NCI-H187 (cell line): ENCODE results near the gene RAB11FIP4.
"Not testable (repeated sequence)": the region's sequence is repeated elsewhere in the genome, so short reads cannot be mapped to it uniquely, and the experiment has no call there.

Source experiments
- DNase-seq, 2 experiments: peaks; one replicate each; lab custom pipeline; 2025; lab: John Stamatoyannopoulos, UW

The RAB11FIP4 gene

DNA sequence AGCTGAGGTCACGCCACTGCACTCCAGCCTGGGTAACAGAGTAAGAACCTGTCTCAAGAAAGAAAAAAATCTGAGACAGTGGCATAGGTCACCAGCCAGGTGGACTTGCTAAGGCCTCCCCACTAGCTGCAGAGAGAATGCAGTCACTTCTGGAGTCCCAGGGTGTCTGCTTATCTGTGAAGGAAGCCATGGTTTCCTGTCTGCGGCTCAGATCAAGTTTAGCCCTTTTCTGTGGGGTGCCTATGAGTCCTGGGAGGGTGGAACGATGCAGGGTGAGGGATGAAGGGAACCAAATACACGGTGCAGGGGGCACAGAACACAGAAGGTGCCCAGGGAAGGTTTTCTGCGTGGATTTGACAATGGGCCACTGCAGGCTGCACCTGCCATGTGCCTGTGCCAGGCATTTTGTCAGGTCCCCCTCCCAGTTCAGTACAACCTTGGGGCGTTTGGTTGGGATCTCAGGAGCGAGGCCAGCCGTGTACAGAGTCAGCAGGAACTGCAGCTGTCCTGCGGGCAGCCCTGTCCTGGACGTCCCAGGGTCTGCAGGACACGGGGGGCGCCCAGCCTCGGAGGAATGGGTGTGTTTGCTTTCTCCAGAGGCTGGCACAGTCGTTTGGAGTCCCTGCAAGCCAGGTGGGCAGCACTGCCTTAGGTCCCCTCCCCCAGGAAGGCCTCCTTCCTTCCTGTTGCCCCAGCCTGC is 41.8 kb downstream of the RAB11FIP4 start:
- no peak for DNase-seq

DNA sequence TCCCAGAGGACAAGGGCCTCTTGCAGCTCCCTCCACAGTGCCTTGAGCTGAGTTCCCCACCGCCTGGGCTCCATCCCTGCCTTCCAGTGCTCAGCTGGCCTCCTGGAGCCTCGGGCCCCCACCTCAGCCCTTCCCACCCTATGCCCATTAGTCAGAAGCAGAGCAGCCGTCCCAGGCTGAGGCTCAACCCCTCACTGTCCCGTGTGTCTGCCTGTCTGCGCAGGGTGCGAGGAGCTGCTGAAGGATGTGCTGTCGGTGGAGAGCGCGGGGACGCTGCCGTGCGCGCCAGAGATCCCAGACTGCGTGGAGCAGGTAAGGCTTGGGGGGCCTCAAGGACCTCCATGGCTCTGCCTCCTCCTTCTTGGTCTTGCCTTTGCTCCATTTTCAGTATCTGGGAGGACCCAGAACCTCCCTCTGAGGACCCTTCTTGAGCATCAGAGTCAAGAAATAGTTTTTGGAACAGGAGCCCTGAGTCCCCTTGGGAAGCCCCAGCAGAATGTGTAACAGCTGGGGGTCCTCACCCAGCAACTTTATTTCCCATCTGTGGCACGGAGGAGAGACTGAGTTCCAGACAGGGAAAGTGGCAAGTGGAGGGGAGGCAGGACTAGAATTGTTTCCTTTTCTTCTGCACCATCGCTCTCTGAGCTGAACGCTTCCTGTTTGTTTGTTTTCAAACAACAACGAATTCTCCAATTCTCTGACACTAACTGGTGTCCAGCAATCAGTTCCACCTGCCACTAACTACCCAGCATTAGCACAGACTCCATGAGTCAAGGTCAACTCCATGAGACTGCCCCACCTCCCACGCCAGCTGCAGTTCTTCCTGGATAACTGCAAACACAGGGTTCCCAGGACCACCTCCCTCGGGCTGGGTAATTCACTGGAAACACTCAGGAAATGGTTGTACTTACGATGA is 42.6 kb downstream of the RAB11FIP4 start:
- DNase-seq, result no peak

DNA sequence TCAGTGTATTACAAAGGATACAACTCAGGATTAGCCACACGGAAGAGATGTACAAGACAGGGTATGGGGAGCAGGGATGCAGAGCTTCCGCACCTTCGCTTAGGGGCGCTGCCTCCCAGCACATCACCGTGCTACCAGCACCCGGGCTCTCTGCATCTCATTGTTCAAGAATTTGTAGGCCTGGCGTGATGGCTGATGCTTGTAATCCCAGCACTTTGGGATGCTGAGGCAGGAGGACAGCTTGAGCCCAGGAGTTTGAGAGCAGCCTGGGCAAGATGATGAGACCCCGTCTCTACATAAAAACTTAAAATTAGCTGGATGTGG is 43.2 kb downstream of the RAB11FIP4 start:
- no peak for DNase-seq

DNA sequence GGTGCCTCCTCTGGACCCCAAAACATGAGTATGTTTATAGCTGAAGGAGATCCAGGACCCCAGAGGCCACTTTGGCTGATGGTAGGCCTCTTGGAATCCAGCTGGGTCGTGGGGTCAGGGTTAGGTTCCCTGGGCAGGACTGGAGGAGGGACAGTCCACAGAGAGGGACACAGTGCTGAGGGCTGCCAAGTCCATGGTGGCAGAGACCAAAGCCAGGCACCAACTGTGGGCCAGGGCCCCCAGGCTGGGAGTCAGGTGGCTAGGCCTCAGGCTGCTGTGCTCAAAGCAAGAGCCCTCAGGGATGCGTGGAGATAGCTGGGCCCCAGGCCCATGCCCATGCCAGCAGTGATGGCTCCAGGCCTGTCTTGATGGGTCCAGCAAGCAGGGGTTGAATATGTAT is 44.1 kb downstream of the RAB11FIP4 start:
- DNase-seq, result no peak

DNA sequence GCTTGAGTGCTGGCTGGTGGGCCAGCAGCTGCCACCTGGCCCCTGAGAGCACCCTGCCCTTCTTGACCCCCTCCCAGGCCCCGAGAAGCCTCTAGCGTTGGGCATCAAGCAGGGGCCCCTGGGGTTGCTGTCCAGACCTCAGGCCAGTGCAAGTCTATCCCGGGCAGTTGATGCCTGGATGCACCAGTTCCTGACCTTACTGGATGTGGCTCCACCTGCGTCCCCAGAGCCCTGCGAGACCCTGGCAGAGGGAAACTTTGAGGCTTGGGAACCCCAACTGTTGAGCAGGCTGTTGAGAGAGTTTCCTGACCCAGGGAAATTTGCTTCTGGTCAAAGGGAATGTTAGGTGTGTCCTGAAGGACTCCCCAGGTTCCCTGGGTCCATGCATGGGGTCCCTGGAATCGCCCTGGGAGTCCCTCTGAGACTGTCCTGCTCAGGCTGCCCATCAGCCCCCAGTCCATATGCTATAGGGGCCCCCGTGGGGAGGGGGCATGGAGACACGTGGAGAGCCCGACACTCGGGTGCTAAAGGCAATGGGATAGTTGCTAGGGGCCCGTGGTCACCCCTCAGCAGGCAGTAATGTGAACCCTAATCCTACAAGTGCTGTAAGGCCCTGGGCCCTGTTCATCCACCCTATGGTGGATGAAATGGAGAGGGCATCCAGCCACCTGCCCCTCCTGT is 46.4 kb downstream of the RAB11FIP4 start:
- DNase-seq, result no peak

DNA sequence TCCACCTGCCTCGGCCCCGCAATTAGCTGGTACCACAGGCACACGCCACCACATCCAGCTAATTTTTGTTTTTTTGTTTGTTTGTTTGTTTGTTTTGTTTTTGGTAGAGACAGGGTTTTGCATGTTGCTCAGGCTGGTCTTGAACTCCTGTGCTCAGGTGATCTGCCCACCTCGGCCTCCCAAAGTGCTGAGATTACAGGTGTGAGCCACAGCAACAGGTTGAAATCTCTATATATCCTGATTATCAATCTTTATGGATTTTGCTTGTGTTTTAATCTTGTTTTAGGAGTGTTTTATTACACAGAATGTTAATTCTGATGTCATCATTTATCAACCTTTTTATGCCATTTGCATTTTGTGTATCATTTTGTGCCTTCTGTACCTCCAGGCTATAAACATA is 48.2 kb downstream of the RAB11FIP4 start:
- no peak for DNase-seq

DNA sequence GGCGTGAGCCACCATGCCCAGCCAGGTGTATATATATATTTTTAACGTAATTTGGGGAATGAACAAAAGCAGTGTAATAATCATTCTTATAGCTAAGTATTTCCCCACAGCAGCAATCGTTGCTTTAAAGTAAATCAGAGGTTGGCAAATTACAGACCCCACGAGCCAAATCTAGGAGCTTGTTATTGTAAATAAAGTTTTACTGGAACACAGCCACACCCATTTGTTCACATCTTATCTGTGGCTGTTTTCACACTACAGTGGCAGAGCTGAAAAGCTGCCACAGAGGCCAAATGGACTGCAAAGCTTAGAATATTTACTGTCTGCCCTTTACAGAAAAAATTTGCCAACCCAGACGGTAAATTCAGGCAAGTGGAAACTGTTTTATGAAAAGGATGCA is 50.8 kb downstream of the RAB11FIP4 start:
- no peak for DNase-seq

DNA sequence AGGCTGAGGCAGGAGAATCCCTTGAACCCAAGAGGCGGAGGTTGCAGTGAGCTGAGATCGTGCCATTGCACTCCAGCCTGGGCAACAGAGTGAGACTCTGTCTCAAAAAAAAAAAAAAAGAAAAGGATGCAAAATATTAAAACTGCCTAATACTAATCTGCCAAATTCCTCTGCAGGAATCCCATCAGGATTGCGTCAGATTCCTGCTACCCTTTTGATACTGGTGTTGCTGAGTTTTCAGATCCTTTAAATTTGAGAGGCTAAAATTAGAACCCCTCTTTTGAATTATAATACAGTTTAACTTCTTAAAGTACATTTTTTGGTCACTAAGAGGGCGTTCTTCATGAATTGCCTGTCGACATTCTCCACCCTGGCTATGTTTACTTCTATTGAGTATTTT is 51.4 kb downstream of the RAB11FIP4 start:
- DNase-seq, result not testable (repeated sequence)

DNA sequence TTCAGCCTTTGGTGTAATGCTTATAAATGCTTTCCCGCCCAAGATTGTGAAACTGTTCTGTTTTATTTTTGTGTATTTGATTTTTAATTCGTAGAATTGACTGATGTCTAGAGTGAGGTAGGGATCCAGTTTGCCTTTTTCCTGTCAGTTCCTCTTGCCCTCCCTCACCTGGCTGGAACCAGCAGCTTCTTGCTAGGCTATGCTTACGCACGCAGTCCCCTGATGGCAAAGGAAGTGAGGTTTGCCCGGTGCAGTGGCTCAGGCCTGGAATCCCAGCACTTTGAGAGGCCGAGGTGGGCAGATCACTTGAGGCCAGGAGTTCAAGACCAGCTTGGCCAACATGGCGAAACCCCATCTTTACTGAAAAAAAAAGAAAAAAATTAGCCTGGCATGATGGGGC is 51.9 kb downstream of the RAB11FIP4 start:
- DNase-seq, result no peak

DNA sequence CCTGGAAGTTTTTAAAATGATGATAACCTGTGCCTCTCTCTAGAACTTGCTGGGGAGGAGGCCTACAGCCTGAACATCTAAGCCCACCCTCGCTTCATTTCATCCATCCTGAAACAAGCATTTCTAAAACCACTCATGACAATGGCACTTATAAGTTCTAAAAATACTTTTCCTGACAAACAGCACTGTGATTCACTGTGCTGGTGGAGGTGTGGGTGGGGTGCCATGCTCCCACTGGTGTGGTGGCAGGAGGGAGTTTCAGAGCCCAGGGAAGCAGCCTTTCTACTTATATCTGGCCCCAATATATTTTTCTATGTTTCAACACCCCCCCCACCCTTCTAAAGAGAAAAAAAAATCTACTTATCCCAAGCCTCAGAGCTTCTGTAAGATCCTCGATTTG is 52.6 kb downstream of the RAB11FIP4 start:
- no peak for DNase-seq

DNA sequence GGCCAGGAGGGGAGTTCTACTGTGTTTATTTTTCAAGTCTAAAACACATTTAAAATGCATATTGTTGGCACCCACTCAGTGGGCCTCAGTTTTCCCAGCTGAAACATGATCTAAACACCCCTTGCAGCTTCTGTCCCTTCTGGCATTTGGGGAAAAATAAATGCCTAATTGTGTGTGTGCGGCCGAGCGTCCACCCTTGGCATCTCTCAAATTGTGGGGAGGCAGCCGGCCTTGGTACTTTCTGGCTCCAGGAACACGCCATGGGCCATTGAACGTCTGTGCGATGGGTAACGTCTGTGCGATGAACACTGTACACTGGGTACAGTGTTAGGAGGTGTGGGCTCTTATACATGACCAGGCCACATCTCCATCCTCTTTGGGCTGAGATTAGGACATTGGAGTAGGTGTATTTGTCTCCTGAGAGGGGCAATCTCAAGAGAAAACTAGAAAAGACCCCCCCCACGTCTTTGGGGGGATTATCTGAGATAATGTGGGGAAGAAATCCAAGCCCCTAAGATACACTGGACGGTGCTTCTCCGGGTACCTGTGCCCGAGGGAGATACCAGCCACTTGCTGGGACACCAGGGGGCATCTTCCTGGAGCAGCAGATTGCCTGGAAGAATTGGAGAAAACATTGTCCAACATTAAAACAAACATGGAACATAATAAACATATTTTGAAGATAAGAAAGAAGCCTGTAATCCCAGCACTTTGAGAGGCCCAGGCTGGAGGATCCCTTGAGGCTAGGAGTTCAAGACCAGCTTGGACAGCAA is 54.9 kb downstream of the RAB11FIP4 start:
- DNase-seq, result no peak

DNA sequence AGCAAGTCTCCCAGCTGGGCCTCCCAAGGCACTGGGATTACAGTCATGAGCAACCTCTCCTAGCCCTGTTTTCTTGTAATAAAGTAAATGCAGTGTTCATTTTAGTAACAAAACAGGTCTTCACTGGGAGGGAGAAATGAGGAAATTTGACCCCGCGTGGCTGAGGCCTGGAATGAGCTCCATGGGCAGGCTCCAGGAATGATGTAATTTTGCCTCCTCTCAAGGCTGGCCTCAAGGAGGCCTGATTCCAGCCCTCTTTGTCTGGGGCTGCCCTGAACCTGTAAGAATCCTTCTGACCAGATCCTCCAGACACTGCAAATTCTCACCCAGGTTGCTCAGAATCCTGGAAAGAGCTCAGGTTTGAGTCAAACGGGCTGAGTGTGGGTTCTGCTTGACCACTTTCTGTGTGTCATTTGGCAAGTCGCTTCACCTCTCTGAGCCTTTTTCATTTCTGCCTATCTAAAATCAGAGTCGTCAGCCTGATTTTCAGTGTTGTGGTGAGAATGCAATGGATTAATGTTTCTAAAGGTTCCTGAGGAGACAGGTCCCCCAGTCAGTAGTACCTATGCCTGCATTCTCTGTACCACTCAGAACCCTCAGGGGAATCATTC is 57.1 kb downstream of the RAB11FIP4 start:
- DNase-seq, result no peak

DNA sequence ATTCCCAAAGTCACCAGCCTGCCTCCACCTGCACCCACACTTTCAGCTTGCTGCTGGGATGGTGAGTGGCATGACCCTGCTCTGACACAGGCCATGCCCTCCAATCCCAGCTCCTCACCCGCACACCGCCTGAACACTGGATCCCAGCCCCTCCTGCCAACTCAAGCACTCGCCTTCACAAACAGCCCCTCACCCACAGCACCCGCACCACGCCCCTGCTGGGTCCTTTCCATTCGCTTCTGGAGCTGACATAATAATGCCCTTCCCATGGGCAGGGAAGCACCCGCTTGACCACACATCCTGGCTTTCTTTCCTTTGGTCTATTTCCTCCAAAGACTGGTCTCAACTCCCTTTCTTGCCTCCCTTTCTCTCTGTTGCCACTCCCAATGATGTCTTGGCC is 57.6 kb downstream of the RAB11FIP4 start:
- no peak for DNase-seq

DNA sequence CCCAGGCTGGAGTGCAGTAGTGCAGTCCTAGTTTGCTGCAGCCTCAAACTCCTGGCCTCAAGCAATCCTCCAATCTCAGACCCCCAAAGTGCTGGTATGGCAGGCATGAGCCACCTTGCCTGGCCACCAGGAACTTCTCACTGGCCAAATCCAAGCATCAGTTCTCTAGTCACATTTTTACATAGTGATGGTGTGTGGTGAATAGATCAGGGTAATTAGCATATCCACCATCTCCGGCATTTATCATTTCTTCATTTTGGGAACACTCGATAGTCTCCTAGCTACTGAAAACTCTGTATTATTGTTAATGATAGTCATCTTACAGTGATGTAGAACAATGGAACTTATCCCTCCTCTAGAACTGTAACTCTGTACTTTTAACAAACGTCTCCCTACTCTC is 58.3 kb downstream of the RAB11FIP4 start:
- DNase-seq, result no peak

DNA sequence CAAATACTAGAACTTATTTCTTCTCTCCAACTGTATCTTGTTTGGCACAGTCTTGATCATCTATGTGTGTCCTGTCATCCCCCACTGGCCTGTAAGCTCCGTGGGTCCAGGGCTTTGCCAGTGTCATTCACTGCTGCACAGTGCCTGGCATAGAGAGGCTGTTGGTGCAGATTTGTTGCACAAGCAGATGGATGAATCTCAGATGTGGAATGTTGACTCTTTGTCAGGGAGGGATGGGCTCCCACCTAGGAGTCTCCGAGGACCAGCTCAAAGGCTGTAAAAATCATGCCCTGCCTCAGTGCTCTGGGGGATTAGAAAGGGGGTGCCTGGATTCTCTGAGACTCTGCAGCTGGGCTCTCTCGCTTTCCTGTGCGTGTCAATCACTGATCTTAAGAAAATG is 60.6 kb downstream of the RAB11FIP4 start:
- DNase-seq, result no peak

DNA sequence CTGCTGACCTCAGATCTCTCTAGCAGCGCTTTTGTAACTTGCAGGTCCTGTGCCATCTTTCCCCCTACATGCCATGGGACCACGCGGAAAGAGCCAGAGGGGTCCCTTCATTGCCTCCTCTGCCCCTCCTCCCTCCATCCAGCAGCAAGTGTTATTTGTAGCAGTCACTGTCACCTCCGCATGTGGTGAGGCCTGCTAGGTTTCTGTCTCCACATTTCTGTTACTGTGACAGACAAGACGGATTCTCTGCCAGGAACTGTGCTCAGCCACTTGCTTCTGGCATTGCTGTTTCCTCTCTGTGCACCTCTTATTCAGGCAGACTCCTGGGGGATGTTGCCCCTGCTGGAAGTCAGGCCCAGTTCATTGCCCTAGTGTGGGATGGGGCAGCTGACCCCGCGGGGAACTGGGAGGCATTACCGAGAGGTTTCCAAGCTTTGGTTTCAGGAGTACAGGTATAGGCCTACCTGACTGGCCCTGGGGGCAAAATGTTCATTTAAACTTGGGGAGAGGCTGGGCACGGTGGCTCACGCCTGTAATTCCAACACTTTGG is 61.2 kb downstream of the RAB11FIP4 start:
- no peak for DNase-seq

DNA sequence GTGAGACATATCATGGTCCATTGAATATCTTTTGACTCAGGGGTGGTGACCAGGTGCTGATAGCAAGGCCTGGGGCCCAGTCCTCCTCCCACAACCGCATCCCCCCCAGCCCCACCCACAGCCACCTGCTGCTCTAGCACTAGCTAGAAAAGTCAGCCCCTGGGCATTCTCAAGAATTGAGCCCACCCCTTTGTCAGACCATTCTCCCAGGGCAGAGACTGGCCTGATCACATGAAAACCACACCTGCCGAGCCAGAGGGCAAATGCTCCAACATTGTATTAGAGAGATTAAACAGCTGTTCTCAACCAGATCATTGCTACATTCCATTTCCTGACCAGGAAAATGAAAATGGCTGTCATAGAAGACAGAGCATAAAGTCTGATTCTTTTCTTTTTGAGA is 62.4 kb downstream of the RAB11FIP4 start:
- no peak for DNase-seq

DNA sequence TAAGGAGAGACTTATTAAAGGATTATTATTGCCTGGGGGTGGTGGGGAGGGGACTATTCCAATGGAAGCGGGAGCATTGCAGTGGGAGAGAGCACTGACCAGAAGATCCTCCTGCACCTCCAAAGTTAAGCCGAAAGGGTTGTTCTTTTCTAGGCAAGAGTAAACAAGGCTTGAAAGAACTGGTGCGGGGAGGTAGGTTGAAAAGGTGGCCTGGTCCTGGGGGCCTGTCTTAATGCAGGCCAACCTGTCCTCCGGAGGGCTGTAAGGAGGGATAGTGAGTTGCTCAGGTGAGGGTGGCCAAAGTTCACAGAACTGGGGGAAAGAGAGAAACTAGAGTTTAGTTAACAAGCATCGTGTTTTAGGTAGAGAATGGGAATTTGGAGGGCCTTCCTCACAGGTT is 65.3 kb downstream of the RAB11FIP4 start:
- no peak for DNase-seq

DNA sequence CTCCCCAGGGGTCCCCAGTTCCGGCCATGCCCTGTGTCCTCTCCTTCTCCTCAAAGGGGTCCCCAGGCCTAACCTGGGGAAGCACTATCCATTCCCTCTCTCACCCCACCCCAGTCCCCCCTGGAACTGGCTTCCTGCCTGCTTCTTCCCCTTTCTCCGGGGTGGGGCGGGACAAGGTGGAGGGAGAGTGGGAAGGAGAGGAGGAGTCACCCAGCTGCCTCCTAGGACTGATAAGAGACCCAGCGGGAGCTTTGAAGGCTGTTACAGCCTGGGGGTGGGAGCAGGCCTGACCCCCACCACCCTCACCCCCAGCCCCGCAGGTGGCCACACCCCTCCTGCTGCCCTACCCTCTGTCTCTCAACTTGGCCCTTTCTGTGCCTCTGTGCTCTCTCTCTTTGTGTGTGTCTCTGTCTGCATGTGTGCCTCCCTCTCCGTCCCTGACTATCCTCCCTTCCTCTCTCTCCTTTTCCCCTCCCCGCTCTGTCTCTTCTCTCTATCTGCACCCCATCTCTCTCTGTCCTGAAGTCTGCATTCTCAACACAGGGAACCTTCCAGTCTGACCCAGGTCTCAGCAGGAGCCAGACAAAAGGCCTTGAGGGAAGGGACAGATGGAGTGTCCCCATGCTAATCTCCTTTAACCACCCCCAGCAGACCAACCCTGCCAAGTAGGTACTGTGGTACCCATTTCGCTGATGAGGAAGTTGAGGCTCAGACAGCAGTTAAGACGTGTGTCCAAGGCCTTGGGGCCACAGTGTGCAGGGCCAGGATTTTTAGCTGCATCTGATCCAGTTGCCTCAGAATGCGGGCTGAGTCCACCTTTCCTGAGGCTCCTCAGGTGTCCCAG is 66.1 kb downstream of the RAB11FIP4 start:
- no peak for DNase-seq

DNA sequence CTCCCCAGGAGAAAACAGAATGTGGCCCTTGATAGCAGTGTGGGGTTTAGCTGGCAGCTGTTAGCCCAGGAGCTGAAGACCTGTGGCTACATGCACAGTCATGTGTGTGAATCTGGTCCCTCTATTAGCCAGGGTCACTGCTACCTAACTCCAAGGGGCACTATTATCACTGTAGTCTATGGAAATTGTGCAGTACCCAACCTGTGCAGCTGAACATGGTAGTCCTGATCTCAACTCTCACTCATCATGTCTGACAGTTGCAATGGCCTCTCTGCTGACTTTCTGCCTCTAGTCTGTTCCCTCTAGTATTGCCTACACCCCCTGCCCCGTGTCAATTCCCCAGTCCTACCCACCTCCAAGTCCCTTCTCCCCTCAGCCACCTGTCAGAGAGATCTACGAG is 67.4 kb downstream of the RAB11FIP4 start:
- DNase-seq, result no peak

DNA sequence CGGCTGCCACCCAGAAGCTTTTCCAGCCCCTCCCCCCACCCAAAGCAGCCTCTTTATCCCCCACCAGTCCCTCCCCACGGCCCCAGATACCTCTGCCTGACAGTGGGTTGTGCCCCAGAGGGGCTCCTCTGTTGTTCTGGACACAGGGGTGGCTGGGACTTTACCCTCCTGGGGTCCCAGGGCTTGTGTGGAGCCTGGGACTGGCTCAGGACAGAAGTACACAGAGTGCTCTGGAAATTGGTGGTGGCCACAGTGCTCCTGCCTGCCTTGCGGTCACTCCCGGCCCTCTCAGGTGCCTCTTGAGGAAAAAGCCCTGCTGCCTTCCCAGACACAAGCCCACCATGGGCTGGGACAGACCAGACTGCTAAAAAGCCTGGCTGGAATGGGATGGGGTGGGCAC is 68.2 kb downstream of the RAB11FIP4 start:
- DNase-seq, result no peak
